ENCODE data around the gene AEBP1. TPM values are rescaled to one million over a fixed set of nuclear protein-coding genes. Genes with fewer than 3 reads are reported as not detected.

Gene AEBP1
- total RNA-seq, 1 donor from 2014 or later, result 94.3 TPM

GRCh38 chr7:44059219-44060090, 44.7 kb upstream of the AEBP1 start:
- no peak for DNase-seq (ENCODE audit: low spot score in 2 of 2, unreplicated experiment in 2 of 2)
- Mint-ChIP-seq H3K4me1 (no peaks in the 10 kb centered on the region), H3K4me3 (no peak overlapping the region), H3K36me3 (peaks cover 32% of the 10 kb centered on the region), H3K27ac (no peak overlapping the region), H3K9me3 (peaks cover 8% of the 10 kb centered on the region), H3K27me3 (ENCODE audit: low read depth) (peaks cover 5% of the 10 kb centered on the region)
- TF ChIP-seq CTCF (IDR thresholded peaks at IDR 0.05; ENCODE audit: unreplicated experiment), result no peak

GRCh38 chr7:44060091-44060947, 43.8 kb upstream of the AEBP1 start:
- Mint-ChIP-seq H3K36me3 (peaks cover 27% of the 10 kb centered on the region), H3K27me3 (ENCODE audit: low read depth) (peaks cover 9% of the 10 kb centered on the region), H3K27ac (no peak overlapping the region), H3K4me1 (no peaks in the 10 kb centered on the region), H3K9me3 (peaks cover 8% of the 10 kb centered on the region), H3K4me3 (no peak overlapping the region)
- no peak for DNase-seq (ENCODE audit: low spot score in 2 of 2, unreplicated experiment in 2 of 2)
- TF ChIP-seq CTCF (IDR thresholded peaks at IDR 0.05; ENCODE audit: unreplicated experiment), result no peak

- H3K27me3 Mint-ChIP-seq (ENCODE audit: low read depth), result peaks cover 9% of the 10 kb centered on the region
- peaks cover 7% of the 10 kb centered on the region for H3K4me1 Mint-ChIP-seq
Observed at GRCh38 chr7:44060948-44061644, 43.0 kb upstream of the AEBP1 start.

GRCh38 chr7:44061645-44062179, 42.4 kb upstream of the AEBP1 start:
- Mint-ChIP-seq H3K4me1 (peaks cover 9% of the 10 kb centered on the region), H3K9me3 (no peaks in the 10 kb centered on the region), H3K27ac (no peak overlapping the region)

More at GRCh38 chr7:44060948-44061644, 43.0 kb upstream of the AEBP1 start:
- Mint-ChIP-seq H3K36me3 (peaks cover 20% of the 10 kb centered on the region), H3K4me3 (no peak overlapping the region), H3K27ac (no peak overlapping the region), H3K9me3 (peaks cover 1% of the 10 kb centered on the region)
- no peak for DNase-seq (ENCODE audit: low spot score in 2 of 2, unreplicated experiment in 2 of 2)
- TF ChIP-seq CTCF (IDR thresholded peaks at IDR 0.05; ENCODE audit: unreplicated experiment), result no peak

More at GRCh38 chr7:44061645-44062179, 42.4 kb upstream of the AEBP1 start:
- Mint-ChIP-seq H3K27me3 (ENCODE audit: low read depth) (peaks cover 9% of the 10 kb centered on the region), H3K36me3 (peaks cover 15% of the 10 kb centered on the region), H3K4me3 (no peak overlapping the region)
- no peak for DNase-seq (ENCODE audit: low spot score in 2 of 2, unreplicated experiment in 2 of 2)
- TF ChIP-seq CTCF (IDR thresholded peaks at IDR 0.05; ENCODE audit: unreplicated experiment), result no peak

Measured in mesothelial cell of epicardium (in vitro differentiated cells).